Liver (tissue), 3 donors: Measurements from ENCODE around the gene LGALS12.
A peak's percentile ranks its signal among the peaks of the same experiment; 100 is the strongest.

Source experiments
- RAD21 ChIP-seq, 2 donors: IDR thresholded peaks; 2 replicates each; pipeline ENCODE4 v1.6.1; 2016; ENCODE audit warnings: antibody characterized with exemption in 2 of 2, mild to moderate bottlenecking in 2 of 2
- TAF1 ChIP-seq: conservative IDR thresholded peaks from 2 replicates; pipeline ENCODE4 v1.6.1; 2016; ENCODE audit warnings: antibody characterized with exemption, mild to moderate bottlenecking
- YY1 ChIP-seq: IDR thresholded peaks from 2 replicates; pipeline ENCODE4 v1.6.1; 2016; ENCODE audit warnings: antibody characterized with exemption, mild to moderate bottlenecking
- TF ChIP-seq, protein P1 (sequence below): fragments of 150-350 bp; IDR thresholded peaks from 2 replicates; pipeline ENCODE4 v1.5.1; 2017; ENCODE audit warnings: improper control_type of control experiment, low read depth, low read length; ENCODE audit not compliant: missing input control
- TF ChIP-seq, protein P2 (sequence below): IDR thresholded peaks from 2 replicates; pipeline ENCODE4 v1.6.1; 2016; ENCODE audit warnings: antibody characterized with exemption
- TF ChIP-seq, protein P3 (sequence below): IDR thresholded peaks from 2 replicates; pipeline ENCODE4 v1.6.1; 2016; ENCODE audit warnings: antibody characterized with exemption
- TF ChIP-seq, protein P4 (sequence below): IDR thresholded peaks from 2 replicates; pipeline ENCODE4 v1.6.1; 2016; ENCODE audit warnings: antibody characterized with exemption, mild to moderate bottlenecking
- TF ChIP-seq, protein P5 (sequence below): IDR thresholded peaks from 2 replicates; pipeline ENCODE4 v1.6.1; 2016; ENCODE audit warnings: antibody characterized with exemption
- donor health status: healthy.
- donor health status: healthy.

DNA sequence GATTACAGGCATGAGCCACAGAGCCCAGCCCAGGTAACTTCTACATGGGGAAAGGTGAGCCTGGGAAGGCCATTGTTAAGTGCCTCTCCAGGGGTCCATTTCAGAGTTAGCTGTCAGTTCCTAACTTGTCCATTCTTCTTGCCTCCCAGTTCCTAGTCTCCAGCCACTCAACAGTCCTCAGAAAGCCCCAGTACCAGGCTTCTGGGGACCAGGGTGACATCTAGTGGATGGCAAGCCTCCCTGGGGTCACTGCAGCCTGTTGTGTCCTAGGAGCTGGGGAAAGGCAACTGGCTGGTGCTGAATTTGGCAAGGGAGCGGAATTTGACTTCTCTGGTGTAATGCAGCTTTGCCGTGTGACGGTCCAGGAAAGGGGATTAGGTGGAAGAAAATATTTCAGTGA, 2.1 kb downstream of the LGALS12 start:
- TF ChIP-seq, protein P1, sequence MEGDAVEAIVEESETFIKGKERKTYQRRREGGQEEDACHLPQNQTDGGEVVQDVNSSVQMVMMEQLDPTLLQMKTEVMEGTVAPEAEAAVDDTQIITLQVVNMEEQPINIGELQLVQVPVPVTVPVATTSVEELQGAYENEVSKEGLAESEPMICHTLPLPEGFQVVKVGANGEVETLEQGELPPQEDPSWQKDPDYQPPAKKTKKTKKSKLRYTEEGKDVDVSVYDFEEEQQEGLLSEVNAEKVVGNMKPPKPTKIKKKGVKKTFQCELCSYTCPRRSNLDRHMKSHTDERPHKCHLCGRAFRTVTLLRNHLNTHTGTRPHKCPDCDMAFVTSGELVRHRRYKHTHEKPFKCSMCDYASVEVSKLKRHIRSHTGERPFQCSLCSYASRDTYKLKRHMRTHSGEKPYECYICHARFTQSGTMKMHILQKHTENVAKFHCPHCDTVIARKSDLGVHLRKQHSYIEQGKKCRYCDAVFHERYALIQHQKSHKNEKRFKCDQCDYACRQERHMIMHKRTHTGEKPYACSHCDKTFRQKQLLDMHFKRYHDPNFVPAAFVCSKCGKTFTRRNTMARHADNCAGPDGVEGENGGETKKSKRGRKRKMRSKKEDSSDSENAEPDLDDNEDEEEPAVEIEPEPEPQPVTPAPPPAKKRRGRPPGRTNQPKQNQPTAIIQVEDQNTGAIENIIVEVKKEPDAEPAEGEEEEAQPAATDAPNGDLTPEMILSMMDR = peak; percentile 63
- TF ChIP-seq, protein P2, sequence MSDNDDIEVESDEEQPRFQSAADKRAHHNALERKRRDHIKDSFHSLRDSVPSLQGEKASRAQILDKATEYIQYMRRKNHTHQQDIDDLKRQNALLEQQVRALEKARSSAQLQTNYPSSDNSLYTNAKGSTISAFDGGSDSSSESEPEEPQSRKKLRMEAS = no peak
- TF ChIP-seq, protein P3, sequence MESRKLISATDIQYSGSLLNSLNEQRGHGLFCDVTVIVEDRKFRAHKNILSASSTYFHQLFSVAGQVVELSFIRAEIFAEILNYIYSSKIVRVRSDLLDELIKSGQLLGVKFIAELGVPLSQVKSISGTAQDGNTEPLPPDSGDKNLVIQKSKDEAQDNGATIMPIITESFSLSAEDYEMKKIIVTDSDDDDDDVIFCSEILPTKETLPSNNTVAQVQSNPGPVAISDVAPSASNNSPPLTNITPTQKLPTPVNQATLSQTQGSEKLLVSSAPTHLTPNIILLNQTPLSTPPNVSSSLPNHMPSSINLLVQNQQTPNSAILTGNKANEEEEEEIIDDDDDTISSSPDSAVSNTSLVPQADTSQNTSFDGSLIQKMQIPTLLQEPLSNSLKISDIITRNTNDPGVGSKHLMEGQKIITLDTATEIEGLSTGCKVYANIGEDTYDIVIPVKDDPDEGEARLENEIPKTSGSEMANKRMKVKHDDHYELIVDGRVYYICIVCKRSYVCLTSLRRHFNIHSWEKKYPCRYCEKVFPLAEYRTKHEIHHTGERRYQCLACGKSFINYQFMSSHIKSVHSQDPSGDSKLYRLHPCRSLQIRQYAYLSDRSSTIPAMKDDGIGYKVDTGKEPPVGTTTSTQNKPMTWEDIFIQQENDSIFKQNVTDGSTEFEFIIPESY = no peak
- TF ChIP-seq RAD21 (IDR thresholded peaks at IDR 0.05) (peak; percentile 89 to 92), TAF1 (no peak), YY1 (no peak)
- TF ChIP-seq, protein P4, sequence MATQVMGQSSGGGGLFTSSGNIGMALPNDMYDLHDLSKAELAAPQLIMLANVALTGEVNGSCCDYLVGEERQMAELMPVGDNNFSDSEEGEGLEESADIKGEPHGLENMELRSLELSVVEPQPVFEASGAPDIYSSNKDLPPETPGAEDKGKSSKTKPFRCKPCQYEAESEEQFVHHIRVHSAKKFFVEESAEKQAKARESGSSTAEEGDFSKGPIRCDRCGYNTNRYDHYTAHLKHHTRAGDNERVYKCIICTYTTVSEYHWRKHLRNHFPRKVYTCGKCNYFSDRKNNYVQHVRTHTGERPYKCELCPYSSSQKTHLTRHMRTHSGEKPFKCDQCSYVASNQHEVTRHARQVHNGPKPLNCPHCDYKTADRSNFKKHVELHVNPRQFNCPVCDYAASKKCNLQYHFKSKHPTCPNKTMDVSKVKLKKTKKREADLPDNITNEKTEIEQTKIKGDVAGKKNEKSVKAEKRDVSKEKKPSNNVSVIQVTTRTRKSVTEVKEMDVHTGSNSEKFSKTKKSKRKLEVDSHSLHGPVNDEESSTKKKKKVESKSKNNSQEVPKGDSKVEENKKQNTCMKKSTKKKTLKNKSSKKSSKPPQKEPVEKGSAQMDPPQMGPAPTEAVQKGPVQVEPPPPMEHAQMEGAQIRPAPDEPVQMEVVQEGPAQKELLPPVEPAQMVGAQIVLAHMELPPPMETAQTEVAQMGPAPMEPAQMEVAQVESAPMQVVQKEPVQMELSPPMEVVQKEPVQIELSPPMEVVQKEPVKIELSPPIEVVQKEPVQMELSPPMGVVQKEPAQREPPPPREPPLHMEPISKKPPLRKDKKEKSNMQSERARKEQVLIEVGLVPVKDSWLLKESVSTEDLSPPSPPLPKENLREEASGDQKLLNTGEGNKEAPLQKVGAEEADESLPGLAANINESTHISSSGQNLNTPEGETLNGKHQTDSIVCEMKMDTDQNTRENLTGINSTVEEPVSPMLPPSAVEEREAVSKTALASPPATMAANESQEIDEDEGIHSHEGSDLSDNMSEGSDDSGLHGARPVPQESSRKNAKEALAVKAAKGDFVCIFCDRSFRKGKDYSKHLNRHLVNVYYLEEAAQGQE = peak; percentile 86
- TF ChIP-seq, protein P5, sequence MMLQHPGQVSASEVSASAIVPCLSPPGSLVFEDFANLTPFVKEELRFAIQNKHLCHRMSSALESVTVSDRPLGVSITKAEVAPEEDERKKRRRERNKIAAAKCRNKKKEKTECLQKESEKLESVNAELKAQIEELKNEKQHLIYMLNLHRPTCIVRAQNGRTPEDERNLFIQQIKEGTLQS = no peak
